Measurements from ENCODE around the gene APEH. TPM values are rescaled to one million over a fixed set of nuclear protein-coding genes. Genes with fewer than 3 reads are reported as not detected.

APEH gene
- total RNA-seq, 1 donor from 2014 or later: 80.8 TPM

DNA sequence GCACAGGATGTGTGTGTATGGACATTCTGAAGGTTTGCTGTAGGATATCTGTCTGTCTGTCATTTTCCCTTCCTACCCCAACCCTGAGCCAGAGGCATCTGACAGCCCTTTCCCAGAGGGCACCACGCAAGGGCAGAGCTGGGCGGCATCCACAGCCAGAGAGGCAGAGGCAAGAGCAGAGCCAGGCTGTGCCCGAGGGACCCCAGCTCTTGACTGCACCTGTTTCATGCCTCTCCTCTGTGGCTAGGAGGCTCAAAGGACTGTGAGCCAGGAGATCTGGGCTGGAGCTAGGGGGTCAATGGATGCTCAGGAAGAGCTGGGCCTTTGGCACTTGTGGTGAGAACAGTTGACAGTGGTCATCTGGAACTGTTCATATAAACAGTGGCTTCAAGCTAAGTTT lies 4.8 kb upstream of the APEH start:
- Mint-ChIP-seq H3K27ac (ENCODE audit: unreplicated experiment) (no peak overlapping the region), H3K4me3 (ENCODE audit: unreplicated experiment) (no peak overlapping the region), H3K9me3 (ENCODE audit: unreplicated experiment) (no peaks in the 10 kb centered on the region), H3K4me1 (ENCODE audit: low read depth, unreplicated experiment) (peaks cover 16% of the 10 kb centered on the region), H3K36me3 (ENCODE audit: low read depth, unreplicated experiment) (no peaks in the 10 kb centered on the region), H3K27me3 (ENCODE audit: low read depth, unreplicated experiment) (peaks cover 2% of the 10 kb centered on the region)
- Histone ChIP-seq H3K27me3 (ENCODE audit: insufficient read depth, low read length) (no peaks in the 10 kb centered on the region), H3K4me1 (ENCODE audit: insufficient read depth, low read length) (peaks cover 19% of the 10 kb centered on the region), H3K36me3 (ENCODE audit: insufficient read depth, low read length) (no peaks in the 10 kb centered on the region), H3K4me3 (ENCODE audit: insufficient read depth, low read depth, low read length) (no peak overlapping the region), H2AFZ (ENCODE audit: low read depth, low read length) (no peak overlapping the region), H4K20me1 (ENCODE audit: insufficient read depth, low read length) (peaks cover 5% of the 10 kb centered on the region), H3K9ac (ENCODE audit: low read length) (no peak overlapping the region), H3K4me2 (ENCODE audit: low read length) (peak overlapping the region; percentile 51), H3K79me2 (ENCODE audit: insufficient read depth, low read length) (peaks cover 10% of the 10 kb centered on the region), H3K9me3 (ENCODE audit: insufficient read depth, low read depth, low read length) (no peaks in the 10 kb centered on the region), H3K27ac (ENCODE audit: low read depth, low read length) (no peak overlapping the region)
- FAIRE-seq (no peak), DNase-seq (ENCODE audit: low read depth) (no peak)
- TF ChIP-seq, protein P1, sequence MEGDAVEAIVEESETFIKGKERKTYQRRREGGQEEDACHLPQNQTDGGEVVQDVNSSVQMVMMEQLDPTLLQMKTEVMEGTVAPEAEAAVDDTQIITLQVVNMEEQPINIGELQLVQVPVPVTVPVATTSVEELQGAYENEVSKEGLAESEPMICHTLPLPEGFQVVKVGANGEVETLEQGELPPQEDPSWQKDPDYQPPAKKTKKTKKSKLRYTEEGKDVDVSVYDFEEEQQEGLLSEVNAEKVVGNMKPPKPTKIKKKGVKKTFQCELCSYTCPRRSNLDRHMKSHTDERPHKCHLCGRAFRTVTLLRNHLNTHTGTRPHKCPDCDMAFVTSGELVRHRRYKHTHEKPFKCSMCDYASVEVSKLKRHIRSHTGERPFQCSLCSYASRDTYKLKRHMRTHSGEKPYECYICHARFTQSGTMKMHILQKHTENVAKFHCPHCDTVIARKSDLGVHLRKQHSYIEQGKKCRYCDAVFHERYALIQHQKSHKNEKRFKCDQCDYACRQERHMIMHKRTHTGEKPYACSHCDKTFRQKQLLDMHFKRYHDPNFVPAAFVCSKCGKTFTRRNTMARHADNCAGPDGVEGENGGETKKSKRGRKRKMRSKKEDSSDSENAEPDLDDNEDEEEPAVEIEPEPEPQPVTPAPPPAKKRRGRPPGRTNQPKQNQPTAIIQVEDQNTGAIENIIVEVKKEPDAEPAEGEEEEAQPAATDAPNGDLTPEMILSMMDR (IDR thresholded peaks at IDR 0.05; ENCODE audit: insufficient read depth, low read depth, low read length): no peak
- no peak for TF ChIP-seq EZH2 (IDR thresholded peaks at IDR 0.05; ENCODE audit: insufficient read depth, low read length)

DNA sequence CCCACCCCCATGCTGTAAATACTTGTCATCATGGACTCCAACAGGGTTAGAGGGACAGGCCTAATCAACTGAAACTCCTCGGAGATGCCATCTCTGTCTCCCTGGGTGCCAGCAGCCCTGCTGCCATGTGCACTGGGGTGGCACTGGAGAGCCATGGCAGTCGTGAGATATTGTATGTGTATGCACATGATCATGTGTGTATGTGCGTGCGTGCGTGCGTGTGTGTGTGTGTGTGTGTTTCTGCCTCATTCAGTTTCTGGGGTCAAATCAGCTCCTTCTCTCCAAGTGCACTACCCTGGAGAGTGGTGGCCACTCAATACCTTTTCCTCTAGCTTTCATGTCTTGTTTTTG lies 3.2 kb upstream of the APEH start:
- Histone ChIP-seq H3K4me1 (ENCODE audit: insufficient read depth, low read length) (peaks cover 30% of the 10 kb centered on the region), H3K4me3 (ENCODE audit: insufficient read depth, low read depth, low read length) (no peak overlapping the region), H3K9me3 (ENCODE audit: insufficient read depth, low read depth, low read length) (no peaks in the 10 kb centered on the region), H4K20me1 (ENCODE audit: insufficient read depth, low read length) (peaks cover 17% of the 10 kb centered on the region), H2AFZ (ENCODE audit: low read depth, low read length) (no peak overlapping the region), H3K79me2 (ENCODE audit: insufficient read depth, low read length) (peaks cover 26% of the 10 kb centered on the region), H3K36me3 (ENCODE audit: insufficient read depth, low read length) (peaks cover under 1% of the 10 kb centered on the region), H3K4me2 (ENCODE audit: low read length) (no peak overlapping the region), H3K27me3 (ENCODE audit: insufficient read depth, low read length) (no peaks in the 10 kb centered on the region), H3K27ac (ENCODE audit: low read depth, low read length) (no peak overlapping the region), H3K9ac (ENCODE audit: low read length) (no peak overlapping the region)
- Mint-ChIP-seq H3K9me3 (ENCODE audit: unreplicated experiment) (no peaks in the 10 kb centered on the region), H3K4me3 (ENCODE audit: unreplicated experiment) (no peak overlapping the region), H3K4me1 (ENCODE audit: low read depth, unreplicated experiment) (peaks cover 21% of the 10 kb centered on the region), H3K27ac (ENCODE audit: unreplicated experiment) (no peak overlapping the region), H3K36me3 (ENCODE audit: low read depth, unreplicated experiment) (peaks cover 9% of the 10 kb centered on the region), H3K27me3 (ENCODE audit: low read depth, unreplicated experiment) (no peaks in the 10 kb centered on the region)
- DNase-seq (ENCODE audit: low read depth): no peak
- TF ChIP-seq, protein P1 (IDR thresholded peaks at IDR 0.05; ENCODE audit: insufficient read depth, low read depth, low read length): no peak
- TF ChIP-seq EZH2 (IDR thresholded peaks at IDR 0.05; ENCODE audit: insufficient read depth, low read length): no peak
- FAIRE-seq: no peak

DNA sequence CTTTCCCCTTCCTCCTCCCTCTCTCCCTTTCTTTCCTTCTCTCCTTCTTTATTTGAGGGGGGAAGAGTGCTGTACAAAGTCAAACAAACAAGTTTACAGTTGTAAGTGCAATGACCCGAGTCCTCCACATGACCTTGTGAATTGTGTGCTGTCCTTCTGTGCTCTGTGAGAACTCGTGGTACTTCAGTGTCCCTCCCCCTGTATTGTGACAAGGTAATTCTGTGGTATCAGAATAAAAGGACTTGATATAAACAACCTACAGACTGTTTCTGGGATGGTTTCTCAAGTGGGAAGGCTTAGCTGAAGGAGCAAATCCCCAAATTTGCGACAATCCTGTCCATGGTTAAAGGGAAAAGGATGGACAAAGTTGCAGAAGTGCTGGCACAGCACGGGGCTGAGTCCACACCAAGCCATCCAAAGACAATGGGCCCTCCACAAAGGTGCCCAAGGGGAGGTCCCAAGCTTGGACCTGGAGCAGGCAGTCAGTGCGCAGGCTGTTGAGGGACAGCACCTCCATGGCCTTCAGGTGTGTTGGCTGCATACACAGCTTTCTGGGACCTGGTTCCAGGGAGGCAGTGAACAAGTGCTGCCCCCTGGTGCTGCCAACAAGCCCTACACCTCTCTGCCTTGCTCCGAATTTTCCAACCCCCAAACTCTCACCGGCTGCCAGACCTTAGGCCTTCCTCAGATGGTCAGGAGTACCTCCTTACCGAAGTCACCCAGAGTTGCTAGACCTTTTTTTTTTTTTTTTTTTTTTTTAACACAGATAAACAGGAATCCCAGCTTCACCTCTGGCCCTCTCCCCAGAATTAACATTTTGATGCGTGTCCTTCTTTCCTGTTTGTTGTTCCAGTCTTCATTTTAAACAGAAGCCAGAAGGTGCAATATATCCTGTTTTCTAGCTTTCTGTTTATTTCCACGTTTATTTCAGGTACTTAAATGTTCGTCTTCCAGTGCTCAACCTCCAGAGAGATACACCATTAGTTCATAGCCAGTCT lies 2.6 kb upstream of the APEH start:
- no peaks in the 10 kb centered on the region for H3K27me3 Mint-ChIP-seq (ENCODE audit: low read depth, unreplicated experiment)
- no peak for FAIRE-seq
- H3K4me1 Mint-ChIP-seq (ENCODE audit: low read depth, unreplicated experiment): peaks cover 21% of the 10 kb centered on the region
- H3K9me3 Mint-ChIP-seq (ENCODE audit: unreplicated experiment): no peaks in the 10 kb centered on the region
- H2AFZ ChIP-seq (ENCODE audit: low read depth, low read length): no peak overlapping the region
- H3K4me1 ChIP-seq (ENCODE audit: insufficient read depth, low read length): peaks cover 30% of the 10 kb centered on the region
- no peaks in the 10 kb centered on the region for H3K27me3 ChIP-seq (ENCODE audit: insufficient read depth, low read length)
- no peak overlapping the region for H3K27ac ChIP-seq (ENCODE audit: low read depth, low read length)
- H3K9ac ChIP-seq (ENCODE audit: low read length): no peak overlapping the region
- peaks cover 7% of the 10 kb centered on the region for H3K36me3 ChIP-seq (ENCODE audit: insufficient read depth, low read length)
- peaks cover 27% of the 10 kb centered on the region for H3K79me2 ChIP-seq (ENCODE audit: insufficient read depth, low read length)
- H3K36me3 Mint-ChIP-seq (ENCODE audit: low read depth, unreplicated experiment): peaks cover 13% of the 10 kb centered on the region
- peak overlapping the region; percentile 64 for H3K4me3 Mint-ChIP-seq (ENCODE audit: unreplicated experiment)
- H3K27ac Mint-ChIP-seq (ENCODE audit: unreplicated experiment): no peak overlapping the region
- H3K4me2 ChIP-seq (ENCODE audit: low read length): no peak overlapping the region
- TF ChIP-seq, protein P1 (IDR thresholded peaks at IDR 0.05; ENCODE audit: insufficient read depth, low read depth, low read length): peak; percentile 84
- no peak for TF ChIP-seq EZH2 (IDR thresholded peaks at IDR 0.05; ENCODE audit: insufficient read depth, low read length)
- H3K9me3 ChIP-seq (ENCODE audit: insufficient read depth, low read depth, low read length): no peaks in the 10 kb centered on the region
- H4K20me1 ChIP-seq (ENCODE audit: insufficient read depth, low read length): peaks cover 17% of the 10 kb centered on the region
- DNase-seq (ENCODE audit: low read depth): no peak
- no peak overlapping the region for H3K4me3 ChIP-seq (ENCODE audit: insufficient read depth, low read depth, low read length)

Measured in astrocyte (in vitro differentiated cells and primary cell).